Choroid plexus epithelial cell (primary cell): Measurements from ENCODE around the gene CMPK2.
"Not testable (repeated sequence)": the region's sequence is repeated elsewhere in the genome, so short reads cannot be mapped to it uniquely, and the experiment has no call there.

Source experiments
- DNase-seq: peaks from one replicate; pipeline ENCODE4 v3.0.0-alpha.2; 2010; ENCODE audit warnings: low read depth
- H3K4me3 ChIP-seq: 2 replicates; pipeline ENCODE4 v1.5.1; 2011; ENCODE audit warnings: low read depth, mild to moderate bottlenecking, control low read depth, low read length, moderate library complexity
- CTCF ChIP-seq: conservative IDR thresholded peaks from 2 replicates; pipeline ENCODE4 v1.5.1; 2011; ENCODE audit warnings: low read depth, mild to moderate bottlenecking, control low read depth, inconsistent platforms, low read length, moderate library complexity

CMPK2 gene

DNA sequence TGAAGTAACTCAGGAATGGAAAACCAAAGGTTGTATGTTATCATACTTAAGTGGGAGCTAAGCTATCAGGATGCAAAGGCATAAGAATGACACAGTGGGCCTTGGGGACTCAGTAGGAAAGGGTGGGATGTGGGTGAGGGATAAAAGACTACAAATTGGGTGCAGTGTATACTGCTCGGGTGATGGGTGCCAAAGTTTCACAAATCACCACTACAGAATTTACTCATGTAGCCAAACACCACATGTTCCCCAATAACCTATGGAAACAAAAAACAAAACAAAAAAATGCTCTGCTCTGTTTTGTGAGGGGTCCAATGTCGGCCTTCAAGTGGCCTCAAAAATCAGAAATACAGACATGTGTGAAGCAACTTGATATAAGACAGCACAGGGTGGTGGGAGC is 42.6 kb upstream of the CMPK2 start:
- no peak overlapping the region for H3K4me3 ChIP-seq
- no peak for TF ChIP-seq CTCF
- DNase-seq = no peak

- no peak overlapping the region for H3K4me3 ChIP-seq
- TF ChIP-seq CTCF = no peak
- peak; percentile 47 for DNase-seq
These were observed 40.5 kb upstream of the CMPK2 start for GRCh38 chr2:6906165-6906741.

DNA sequence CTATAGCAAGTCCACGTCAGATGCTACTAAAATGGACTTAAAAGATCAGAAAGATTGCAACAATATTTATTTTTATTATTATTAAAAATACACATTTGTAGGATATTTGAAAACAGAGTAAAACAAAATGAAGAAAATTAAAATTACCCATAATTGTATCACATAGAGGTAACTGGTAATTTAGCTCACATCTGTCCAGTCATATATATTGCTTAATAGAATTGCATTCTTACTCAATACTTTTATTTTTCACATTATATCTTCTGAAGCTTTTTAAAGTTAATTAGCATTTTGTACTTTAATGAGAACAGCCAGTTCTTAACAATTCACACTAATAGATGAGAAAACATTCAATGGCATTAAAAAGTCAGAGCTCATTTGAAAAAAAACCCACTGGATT is 40.0 kb upstream of the CMPK2 start:
- no peak for TF ChIP-seq CTCF
- H3K4me3 ChIP-seq = no peak overlapping the region
- no peak for DNase-seq

DNA sequence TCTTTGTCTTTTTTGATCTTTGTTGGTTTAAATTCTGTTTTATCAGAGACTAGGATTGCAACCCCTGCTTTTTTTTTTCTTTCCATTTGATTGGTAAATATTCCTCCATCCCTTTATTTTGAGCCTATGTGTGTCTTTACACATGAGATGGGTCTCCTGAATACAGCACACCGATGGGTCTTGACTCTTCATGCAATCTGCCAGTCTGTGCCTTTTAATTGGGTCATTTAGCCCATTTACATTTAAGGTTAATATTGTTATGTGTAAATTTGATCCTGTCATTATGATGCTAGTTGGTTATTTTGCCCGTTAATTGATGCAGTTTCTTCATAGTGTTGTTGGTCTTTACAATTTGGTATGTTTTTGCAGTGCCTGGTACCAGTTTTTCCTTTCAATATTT is 36.9 kb upstream of the CMPK2 start:
- H3K4me3 ChIP-seq, DNase-seq: not testable (repeated sequence)

- DNase-seq = peak; percentile 72
- TF ChIP-seq CTCF = peak; percentile 55
- no peak overlapping the region for H3K4me3 ChIP-seq
These were observed 31.4 kb upstream of the CMPK2 start for GRCh38 chr2:6896930-6897759.

DNA sequence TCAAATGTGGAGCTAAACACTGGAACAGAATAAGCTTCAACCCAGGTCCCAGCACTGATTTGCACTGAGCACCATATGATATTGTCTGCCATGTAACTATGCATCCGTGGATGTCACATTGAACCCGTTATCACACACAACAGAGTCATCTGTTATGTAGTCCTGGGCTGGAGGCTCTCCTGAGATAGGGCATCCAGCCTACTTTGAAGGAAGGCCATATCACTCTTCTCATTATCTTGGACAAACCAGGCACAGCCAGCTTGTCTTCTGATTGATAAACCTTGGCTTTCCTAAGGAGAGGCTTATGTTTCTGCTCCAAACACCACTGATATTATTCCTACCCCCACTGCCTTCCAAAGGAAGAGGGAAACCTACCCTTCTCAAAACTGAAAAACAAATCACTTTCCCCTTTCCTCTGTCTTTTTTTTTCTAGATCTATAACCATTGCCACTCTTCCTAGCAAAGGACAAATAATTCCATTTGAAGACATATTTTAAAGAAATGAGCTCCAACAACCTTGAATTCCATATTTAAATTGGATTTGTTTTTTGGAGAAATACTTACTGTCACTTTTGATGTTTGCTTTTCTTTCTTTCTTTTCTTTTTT is 28.3 kb upstream of the CMPK2 start:
- no peak overlapping the region for H3K4me3 ChIP-seq
- no peak for DNase-seq
- TF ChIP-seq CTCF = no peak

DNA sequence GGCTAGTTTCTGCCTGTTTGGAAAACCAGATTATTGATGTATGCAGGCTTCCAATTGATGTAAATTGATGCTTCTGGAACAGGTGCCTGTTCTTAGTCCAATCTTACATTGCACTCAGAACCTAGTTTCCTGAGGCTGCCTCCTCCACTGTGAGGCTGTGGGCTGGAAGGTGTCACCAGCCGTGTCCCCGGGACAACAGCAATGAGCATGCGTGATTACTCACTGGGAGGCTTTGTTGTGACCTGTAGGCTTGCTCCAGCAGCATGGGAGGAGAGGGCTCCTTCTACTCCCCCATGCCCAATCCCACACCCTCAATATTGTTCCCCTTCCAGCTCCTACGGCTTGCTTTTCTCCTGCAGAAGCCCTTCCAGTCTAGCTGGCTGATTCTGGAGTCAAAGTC is 23.0 kb upstream of the CMPK2 start:
- no peak overlapping the region for H3K4me3 ChIP-seq
- no peak for DNase-seq
- no peak for TF ChIP-seq CTCF
